ENCODE data around the gene ARPIN.
"Not testable (repeated sequence)": the region's sequence is repeated elsewhere in the genome, so short reads cannot be mapped to it uniquely, and the experiment has no call there.

Gene ARPIN

DNA sequence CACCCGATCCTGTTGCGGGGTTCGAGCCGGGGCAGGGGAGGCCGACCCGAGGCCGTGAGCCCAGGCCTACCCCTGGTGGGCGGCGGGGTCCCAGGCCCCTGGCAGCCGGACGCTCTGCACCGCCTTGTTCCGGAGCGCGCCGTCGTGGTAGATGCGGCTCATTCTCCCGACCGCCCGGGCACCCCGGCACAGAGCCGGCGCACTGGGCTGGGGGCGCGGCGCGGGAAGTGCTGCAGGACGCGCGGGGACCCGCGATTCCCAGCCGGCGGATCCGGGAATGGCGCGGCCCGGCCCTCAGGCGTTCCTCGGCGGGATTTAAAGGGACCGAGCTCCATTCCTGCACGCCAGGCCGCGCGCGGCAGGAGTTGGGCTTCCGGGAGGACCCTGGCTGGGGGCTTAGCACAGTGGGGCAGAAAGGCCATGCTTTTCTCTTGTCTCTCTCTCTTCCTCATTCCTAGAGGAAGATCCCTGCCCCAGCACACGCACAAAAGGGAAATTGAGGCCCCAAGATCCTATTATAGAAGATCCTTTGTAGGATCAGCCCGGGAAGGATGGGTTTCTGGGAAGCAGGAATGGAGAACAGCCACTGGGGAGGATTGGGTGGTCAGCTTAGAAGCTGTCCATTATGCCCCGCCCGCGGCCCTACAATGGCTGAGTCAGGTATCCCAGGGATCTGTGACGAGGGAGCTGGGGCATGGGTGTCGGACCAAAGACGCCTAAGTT, at the start of gene ARPIN:
Gene ARPIN (minus strand): TSS at position 279 of the 723 bp plus-strand sequence. CDS start 117 bp downstream, at position 162.
- DNase-seq (ENCODE audit: low read depth in 3 of 3) = no peak

DNA sequence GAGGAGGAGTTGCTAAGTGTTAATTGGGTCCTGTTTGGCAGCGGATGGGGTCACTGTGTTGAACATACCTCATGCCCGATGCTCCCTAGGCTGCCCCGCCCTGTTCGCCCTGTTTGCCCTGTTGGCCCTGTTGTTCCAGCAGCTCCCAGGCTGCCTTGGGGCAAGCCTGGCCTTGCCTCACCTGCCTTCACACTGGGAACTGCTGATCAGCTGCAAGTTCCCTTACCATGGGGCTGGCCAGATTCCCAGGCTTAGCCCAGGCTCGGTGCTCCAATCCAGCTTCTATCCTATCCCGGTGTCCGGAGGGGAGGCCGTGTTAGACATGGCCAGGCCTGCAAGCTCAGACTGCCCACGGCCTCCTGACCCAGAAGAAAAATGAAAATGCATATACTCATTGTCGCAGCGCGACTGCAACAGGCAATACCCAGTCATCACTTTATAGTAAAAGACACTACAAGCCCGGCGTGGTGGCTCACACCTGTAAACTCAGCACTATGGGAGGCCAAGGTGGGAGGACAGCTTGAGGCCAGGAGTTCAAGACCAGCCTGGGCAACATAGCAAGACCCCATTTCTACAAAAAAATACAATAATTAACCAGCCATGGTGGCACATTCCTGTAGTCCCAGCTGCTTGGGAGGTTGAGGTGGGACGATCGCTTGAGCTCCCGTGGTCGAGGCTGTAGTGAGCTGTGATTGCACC, 45.5 kb upstream of the ARPIN start:
- DNase-seq (ENCODE audit: low read depth in 3 of 3) = no peak

DNA sequence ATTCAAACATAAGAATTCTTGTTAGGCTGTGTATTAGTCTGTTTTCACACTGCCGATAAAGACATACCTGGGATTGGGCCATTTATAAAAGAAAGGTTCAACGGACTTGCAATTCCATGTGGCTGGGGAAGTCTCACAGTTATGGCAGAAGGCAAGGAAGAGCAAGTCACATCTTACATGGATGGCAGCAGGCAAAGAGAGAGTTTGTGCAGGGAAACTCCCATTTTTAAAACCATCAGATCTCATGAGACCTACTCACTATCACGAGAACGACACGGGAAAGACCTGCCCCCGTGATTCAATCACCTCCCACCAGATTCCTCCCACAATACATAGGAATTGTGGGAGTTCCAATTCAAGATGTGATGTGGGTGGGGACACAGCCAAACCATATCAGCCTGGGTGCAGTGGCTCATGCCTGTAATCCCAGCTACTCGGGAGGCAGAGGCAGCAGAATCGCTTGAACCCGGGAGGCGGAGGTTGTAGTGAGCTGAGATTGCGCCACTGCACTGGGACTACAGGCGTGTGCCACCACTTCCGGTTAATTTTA, 42.8 kb upstream of the ARPIN start:
- not testable (repeated sequence) for DNase-seq (ENCODE audit: low read depth in 3 of 3)

DNA sequence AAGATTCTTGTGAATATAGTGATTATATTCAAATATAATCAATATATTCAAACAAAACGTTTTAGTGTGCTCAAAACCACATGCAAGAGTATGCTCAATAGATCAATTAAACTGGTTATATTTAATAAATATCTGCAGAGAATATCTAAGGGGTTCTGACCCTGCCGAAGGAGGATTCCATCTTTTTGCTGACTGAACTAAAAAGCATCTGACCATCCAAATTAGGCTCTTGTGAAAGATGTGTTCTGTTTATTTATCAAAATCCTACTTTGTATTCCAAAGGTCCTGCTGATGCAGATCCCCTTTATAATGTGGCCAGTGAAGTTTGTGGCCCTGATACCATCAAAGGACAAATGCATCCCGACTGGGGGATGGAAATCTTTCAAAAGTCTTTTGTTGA, 41.8 kb upstream of the ARPIN start:
- DNase-seq (ENCODE audit: low read depth in 3 of 3) = no peak

DNA sequence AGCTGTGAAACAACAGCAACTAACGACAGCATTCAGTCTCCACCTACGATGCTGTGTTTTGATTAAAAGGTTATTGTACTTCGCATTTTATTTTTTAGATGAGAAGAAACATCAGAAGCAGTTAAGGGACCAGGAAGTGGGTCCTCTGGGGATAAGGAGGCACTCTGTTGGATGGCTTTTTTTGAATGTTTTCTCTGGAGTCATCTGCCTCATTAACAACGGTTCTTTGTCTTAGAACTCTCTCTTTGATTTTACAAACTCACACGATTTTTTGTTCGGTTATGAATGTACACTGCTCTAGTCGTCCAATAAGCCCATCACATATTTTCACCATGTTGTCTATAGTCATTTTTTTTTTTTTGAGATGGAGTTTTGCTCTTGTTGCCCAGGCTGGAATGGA, 36.0 kb upstream of the ARPIN start:
- DNase-seq (ENCODE audit: low read depth in 3 of 3) = no peak

DNA sequence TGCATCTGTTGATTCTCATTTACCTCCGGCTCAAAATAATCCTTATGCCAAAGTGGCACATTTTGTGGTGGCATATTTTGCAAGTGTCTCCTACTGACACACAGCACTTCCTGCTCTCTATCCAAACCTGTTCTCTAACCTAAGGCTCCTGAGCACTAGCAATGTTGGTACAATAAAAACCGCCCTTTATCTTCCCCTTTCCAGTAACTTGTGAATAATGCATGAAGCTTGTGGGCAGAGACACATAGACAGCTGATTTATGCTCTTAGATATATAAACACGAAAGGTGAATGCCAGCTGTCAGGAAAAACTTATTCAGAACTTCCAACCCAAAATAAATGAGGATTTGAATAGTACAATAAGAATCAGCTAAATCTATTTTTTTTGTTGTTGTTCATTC, 34.6 kb upstream of the ARPIN start:
- DNase-seq (ENCODE audit: low read depth in 3 of 3) = no peak

DNA sequence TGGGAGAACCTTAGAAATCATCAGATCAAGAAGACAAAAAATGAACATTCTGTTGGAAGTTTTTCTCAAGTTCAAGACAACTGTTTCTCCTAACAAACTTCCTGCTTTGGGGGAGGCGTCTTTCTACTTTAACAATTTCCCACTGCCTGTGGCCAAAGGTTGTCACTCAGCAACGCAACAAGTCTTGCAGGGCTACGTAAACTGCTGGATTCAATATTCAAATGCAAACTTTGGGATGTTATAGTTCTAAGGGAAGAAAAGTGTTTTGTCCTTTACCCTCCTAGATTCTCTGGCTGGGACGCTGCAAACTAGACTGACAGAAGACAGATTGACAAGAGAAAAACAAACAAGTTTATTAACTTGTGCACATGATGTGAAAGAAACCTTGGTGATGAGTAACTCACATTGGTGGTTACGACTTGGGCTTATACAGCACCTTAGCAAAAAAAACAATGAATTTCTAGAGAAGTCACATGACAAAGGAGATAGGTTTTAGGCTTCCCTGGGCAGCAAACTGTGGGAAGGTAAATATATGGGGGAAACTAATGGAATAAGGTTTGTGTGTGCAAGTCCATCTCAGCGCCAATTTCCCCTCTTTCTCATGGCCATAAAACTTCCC, 34.0 kb upstream of the ARPIN start:
- DNase-seq (ENCODE audit: low read depth in 3 of 3) = no peak

DNA sequence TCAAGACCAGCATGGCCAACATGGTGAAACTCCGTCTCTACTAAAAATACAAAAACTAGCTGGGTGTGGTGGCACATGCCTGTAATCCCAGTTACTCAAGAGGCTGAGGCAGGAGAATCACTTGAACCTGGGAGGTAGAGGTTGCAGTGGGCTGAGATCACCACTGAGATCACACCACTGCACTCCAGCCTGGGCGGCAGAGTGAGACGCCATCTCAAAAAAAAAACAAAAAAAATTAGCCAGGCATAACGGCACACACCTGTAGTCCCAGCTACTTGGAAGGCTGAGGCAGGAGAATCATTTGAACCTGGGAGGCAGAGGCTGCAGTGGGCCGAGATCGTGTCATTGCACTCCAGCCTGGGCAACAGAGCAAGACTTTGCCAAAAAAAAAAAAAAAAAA, 31.0 kb upstream of the ARPIN start:
- DNase-seq (ENCODE audit: low read depth in 3 of 3) = not testable (repeated sequence)

DNA sequence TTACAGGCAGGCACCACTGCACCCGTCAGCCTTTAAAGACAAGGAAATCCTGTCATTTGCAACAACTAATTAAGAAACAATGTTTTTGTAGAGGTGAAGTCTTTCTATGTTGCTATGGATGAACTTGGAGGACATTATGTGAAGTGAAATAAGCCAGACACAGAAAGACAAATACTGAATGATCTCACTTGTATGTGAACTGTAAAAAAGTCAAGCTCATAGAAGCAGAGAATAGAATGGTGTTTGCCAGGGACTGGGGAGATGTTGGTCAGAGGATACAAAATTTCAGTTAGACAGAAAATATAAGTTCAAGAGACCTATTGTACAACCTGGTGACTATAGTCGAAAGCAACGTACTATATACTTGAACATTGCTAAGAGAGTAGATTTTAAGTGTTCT, 27.2 kb upstream of the ARPIN start:
- no peak for DNase-seq (ENCODE audit: low read depth in 3 of 3)

DNA sequence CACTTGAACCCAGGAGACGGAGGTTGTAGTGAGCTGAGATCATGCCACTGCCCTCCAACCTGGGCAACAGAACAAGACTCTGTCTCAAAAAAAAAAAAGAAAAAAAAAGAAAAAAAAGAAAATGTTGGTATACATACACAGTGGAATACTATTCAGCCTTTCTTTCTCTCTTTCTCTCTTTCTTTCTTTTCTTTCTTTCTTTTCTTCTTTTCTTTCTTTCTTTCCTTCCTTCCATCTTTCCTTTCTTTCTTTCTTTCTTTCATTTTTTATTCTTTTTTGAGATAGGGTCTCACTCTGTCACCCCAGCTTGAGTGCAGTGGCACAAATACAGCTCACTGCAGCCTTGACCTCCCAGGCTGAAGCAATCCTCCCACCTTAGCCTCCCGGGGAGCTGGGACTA, 26.6 kb upstream of the ARPIN start:
- DNase-seq (ENCODE audit: low read depth in 3 of 3) = not testable (repeated sequence)

DNA sequence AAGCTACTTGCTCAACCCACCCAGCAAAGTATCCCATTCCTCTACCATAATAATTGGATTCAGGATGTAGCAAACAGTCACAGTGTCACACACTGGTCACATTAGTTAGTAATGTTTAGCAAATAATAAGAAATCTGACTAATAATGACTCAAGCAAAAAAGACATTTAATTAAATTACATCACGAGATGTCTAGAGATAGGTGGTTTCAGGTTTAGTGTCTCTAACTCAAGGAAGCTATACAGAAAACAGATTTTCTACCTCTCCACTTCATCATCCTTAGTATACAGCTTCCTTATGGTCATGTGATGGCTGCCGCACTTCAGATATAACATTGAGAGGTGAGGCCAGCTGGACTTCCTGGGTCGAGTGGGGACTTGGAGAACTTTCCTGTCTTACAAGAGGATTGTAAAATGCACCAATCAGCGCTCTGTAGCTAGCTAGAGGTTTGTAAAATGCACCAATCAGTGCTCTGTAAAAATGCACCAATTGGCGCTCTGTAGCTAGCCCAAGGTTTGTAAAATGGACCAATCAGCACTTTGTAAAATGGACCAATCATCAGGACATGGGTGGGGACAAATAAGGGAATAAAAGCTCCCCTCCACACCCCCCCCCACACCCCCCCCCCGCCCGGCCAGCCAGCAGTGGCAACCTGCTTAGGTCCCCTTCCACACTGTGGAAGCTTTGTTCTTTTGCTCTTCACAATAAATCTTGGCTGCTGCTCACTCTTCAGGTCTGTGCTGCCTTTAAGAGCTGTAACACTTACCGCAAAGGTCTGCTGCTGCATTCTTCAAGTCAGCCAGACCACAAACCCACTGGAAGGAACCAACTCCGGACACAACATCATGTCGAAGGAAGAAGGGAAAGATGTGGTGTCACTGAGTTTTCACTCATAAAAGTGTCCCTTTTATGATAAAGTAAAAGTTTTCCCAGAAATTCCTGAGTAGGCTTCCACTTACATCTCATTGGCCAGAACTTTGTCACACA, 24.9 kb upstream of the ARPIN start:
- DNase-seq (ENCODE audit: low read depth in 3 of 3) = no peak

DNA sequence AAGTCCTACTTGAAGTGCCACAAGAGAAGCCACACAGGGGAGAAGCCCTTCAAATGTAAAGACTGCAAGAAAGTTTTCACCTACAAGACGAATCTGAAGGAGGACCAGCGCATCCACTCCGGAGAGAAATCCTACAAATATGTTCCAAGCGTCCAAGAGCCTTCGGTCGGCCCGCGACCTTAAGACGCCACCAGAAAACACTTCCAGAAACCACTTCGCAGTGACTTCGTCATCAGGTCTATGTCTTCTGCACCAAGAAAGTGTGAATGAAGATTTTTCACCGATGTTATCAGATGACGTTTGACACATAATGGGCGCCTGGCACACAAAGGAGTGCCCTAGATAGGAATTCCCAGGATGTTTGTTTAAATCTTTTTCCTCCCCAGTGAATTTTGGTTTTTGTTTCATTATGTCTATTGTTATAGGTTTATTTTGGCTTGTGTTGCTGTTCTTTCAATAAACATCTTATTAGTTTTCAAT, 24.1 kb upstream of the ARPIN start:
- no peak for DNase-seq (ENCODE audit: low read depth in 3 of 3)

DNA sequence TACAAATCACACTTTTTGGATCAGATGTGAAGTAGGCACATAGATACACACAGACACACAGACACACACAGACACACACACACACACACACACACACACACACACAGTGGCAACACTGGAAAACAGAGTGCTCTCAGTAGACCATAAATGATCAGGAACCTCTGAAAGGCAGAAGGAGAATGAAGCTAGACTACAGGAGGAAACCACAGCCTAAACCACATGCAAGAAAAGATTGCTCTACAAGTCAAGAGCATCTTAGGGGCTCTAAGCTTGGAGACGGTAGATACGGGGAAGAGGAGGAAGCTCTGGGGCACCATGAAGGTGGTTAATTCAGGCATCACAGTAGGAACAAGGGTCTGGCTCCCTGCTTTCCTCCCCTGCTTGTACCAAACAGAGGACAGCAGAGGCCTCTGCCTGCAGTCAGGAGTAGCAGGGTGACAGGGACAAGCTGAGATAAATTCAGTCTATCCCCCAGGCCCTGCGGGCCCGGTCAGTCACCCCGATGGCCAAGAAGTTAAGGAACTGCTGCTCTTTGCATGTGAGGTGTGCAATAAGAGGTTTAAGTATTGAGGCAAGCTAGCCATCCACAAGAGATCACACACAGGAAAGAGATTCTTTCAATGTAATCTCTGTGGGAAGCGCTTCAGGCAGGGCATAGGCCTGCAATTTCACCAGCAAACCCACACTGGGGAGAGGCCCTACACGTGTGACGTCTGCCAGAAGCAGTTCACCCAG, 23.5 kb upstream of the ARPIN start:
- DNase-seq (ENCODE audit: low read depth in 3 of 3) = no peak

DNA sequence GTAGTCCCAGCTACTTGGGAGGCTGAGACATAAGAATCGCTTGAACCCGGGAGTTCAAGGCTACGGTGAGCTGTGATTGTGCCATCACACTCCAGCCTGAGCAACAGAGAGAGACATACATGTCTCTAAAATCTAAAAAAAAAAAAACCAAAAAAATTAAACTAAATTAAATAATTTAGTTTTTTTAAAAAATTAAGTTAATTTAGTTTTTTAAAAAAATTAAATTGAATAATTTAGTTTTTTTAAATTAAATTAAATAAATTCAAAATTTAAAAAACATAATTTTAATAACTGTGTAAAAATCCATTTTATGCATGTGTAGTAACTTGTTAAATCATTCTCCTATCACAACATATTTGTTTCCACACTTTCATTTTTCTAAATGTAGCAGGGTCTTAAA, 20.1 kb upstream of the ARPIN start:
- DNase-seq (ENCODE audit: low read depth in 3 of 3) = no peak

DNA sequence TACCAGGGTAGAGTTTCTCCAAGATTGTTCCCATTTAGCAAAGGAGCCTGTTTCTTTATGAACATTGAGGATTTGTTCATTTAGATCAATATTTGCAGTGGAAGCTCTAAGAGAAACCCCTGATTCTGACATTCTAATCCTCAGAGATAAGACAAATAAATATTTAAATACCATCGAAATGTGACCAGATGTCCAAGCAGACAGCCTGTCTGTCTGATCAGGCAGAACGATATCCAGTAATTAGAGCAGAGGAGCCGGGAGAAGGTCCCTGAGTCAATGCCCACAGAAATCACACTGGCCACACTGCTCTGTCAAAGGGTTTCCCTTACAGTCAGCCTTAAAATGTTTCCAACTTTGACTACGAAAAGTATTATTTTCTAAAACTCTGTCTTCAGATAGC, 15.7 kb upstream of the ARPIN start:
- no peak for DNase-seq (ENCODE audit: low read depth in 3 of 3)

DNA sequence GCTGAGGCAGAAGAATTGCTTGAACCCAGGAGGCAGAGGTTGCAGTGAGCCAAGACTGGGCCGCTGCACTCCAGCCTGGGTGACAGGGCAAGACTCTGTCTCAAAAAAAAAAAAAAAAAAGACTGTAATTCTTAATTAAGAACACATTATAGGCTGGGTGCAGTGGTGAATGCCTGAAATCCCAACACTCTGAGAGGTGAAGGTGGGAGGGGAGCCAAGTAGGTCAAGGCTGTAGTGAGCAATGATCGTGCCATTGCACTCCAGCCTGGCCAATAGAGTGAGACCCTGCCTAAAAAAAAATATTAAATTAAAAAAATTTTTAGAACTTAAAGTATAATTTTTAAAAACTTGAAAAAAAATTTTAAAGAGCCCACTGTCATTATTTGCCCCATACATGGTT, 13.4 kb upstream of the ARPIN start:
- DNase-seq (ENCODE audit: low read depth in 3 of 3) = no peak

DNA sequence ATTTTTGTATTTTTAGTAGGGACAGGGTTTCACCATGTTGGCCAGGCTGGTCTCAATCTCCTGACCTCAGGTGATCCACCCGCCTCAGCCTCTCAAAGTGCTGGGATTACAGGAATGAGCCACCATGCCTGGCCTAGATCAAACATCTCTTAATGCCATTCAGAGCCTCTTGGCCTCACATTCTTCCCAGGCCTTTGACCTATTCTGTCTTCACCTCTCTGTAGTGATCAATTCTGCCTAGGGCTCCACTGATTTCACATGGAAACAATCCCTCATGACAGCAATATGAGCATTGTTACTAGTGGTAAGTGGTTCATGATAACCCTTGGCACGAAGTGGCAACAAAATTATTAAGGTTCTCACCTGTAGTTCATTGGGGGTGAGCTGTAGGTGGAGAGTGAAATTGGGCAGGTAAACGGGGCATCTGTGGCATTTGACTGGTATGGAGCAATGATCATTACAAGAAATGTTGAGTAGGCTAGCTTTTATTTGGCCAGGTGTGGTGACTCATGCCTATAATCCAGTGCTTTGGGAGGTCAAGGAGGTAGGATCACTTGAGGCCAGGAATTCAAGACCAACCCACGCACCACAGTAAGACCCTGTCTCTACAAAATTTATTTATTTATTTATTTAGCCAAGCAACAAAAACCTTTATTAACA, 4.8 kb upstream of the ARPIN start:
- DNase-seq (ENCODE audit: low read depth in 3 of 3) = no peak

DNA sequence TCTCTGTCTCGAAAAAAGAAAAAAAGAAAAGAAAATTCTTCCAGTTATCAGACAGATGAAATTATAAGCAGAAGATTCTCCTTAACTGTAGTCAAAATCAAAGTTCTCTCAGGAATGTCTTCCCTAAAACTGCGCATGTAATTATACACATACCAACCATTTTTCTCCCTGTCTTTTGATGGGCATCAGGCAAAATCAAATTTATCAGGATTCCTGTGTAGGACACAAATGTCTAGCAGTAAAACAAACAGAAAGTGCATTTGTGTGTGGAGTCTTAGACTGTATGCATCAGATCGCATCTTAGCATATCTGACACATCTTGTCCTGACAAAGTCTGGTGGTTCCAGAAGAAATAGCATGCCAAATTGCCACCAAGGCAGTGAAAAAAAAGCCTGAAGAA, 3.9 kb upstream of the ARPIN start:
- DNase-seq (ENCODE audit: low read depth in 3 of 3) = no peak

DNA sequence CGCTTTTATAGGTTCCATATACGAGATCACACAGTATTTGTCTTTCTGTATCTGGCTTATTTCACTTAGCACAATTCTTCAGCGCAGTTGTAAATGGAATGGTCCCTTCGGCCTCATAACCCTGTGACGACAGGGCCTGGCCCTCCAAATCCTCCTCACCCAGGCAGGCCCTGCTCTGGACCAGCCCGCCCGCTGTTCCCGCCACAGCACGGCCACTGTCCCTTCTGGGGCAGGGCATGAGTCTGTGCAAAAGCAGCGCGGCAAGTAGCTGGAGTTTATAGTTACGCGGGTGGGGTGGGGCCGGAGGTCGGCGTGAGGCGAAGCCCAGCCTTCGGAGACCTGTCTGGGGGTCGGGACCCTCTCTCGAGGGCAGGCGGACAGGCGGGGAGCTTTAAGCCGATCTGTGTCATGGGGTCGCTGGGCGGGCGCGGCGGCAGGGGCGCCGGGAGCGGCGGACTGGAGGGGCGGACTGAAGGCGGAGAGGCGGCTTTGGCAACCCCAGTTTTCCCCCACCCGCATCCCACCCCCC, 543 bp downstream of the ARPIN start:
- no peak for DNase-seq (ENCODE audit: low read depth in 3 of 3)
